ENCODE measurements around the gene ATP12A.

The ATP12A gene

GRCh38 chr13:24636776-24637175, 43.4 kb upstream of the ATP12A start:
- Histone ChIP-seq H3K4me3 (ENCODE audit: low read depth, low read length) (no peak overlapping the region), H3K36me3 (ENCODE audit: control insufficient read depth, insufficient read depth, low read length) (no peaks in the 10 kb centered on the region), H3K27ac (no peak overlapping the region), H3K9ac (no peak overlapping the region), H3K9me3 (ENCODE audit: control insufficient read depth, low read length) (no peaks in the 10 kb centered on the region), H3K4me2 (ENCODE audit: low read length) (no peak overlapping the region), H3K4me1 (no peaks in the 10 kb centered on the region), H3K79me2 (no peaks in the 10 kb centered on the region), H2AFZ (no peak overlapping the region), H3K27me3 (ENCODE audit: control insufficient read depth, insufficient read depth, low read length) (no peaks in the 10 kb centered on the region)
- TF ChIP-seq CTCF (IDR thresholded peaks at IDR 0.05), result no peak

GRCh38 chr13:24638096-24638495, 42.1 kb upstream of the ATP12A start:
- no peak overlapping the region for H3K9ac ChIP-seq
- no peak for TF ChIP-seq CTCF (IDR thresholded peaks at IDR 0.05)
- no peak overlapping the region for H3K4me2 ChIP-seq (ENCODE audit: low read length)
- H3K36me3 ChIP-seq (ENCODE audit: control insufficient read depth, insufficient read depth, low read length), result no peaks in the 10 kb centered on the region
- H3K9me3 ChIP-seq (ENCODE audit: control insufficient read depth, low read length), result no peaks in the 10 kb centered on the region
- no peak overlapping the region for H3K27ac ChIP-seq
- no peaks in the 10 kb centered on the region for H3K79me2 ChIP-seq
- H2AFZ ChIP-seq, result no peak overlapping the region
- no peaks in the 10 kb centered on the region for H3K4me1 ChIP-seq
- no peaks in the 10 kb centered on the region for H3K27me3 ChIP-seq (ENCODE audit: control insufficient read depth, insufficient read depth, low read length)
- no peak overlapping the region for H3K4me3 ChIP-seq (ENCODE audit: low read depth, low read length)

- no peaks in the 10 kb centered on the region for H3K36me3 ChIP-seq (ENCODE audit: control insufficient read depth, insufficient read depth, low read length)
- H3K4me1 ChIP-seq, result no peaks in the 10 kb centered on the region
- H3K9ac ChIP-seq, result no peak overlapping the region
- H3K79me2 ChIP-seq, result no peaks in the 10 kb centered on the region
- no peak overlapping the region for H3K27ac ChIP-seq
- TF ChIP-seq CTCF (IDR thresholded peaks at IDR 0.05), result no peak
- no peaks in the 10 kb centered on the region for H3K9me3 ChIP-seq (ENCODE audit: control insufficient read depth, low read length)
- H3K4me2 ChIP-seq (ENCODE audit: low read length), result no peak overlapping the region
- H2AFZ ChIP-seq, result no peak overlapping the region
- no peaks in the 10 kb centered on the region for H3K27me3 ChIP-seq (ENCODE audit: control insufficient read depth, insufficient read depth, low read length)
- H3K4me3 ChIP-seq (ENCODE audit: low read depth, low read length), result no peak overlapping the region
Observed at GRCh38 chr13:24640752-24641151, 39.5 kb upstream of the ATP12A start.

GRCh38 chr13:24642219-24642618, 38.0 kb upstream of the ATP12A start:
- Histone ChIP-seq H3K4me2 (ENCODE audit: low read length) (no peak overlapping the region), H3K4me3 (ENCODE audit: low read depth, low read length) (no peak overlapping the region), H3K4me1 (no peaks in the 10 kb centered on the region), H2AFZ (no peak overlapping the region), H3K79me2 (no peaks in the 10 kb centered on the region), H3K9ac (no peak overlapping the region), H3K36me3 (ENCODE audit: control insufficient read depth, insufficient read depth, low read length) (no peaks in the 10 kb centered on the region), H3K9me3 (ENCODE audit: control insufficient read depth, low read length) (no peaks in the 10 kb centered on the region), H3K27me3 (ENCODE audit: control insufficient read depth, insufficient read depth, low read length) (no peaks in the 10 kb centered on the region), H3K27ac (no peak overlapping the region)
- no peak for TF ChIP-seq CTCF (IDR thresholded peaks at IDR 0.05)

GRCh38 chr13:24644036-24644435, 36.2 kb upstream of the ATP12A start:
- Histone ChIP-seq H3K4me1 (no peaks in the 10 kb centered on the region), H3K79me2 (no peaks in the 10 kb centered on the region), H3K27me3 (ENCODE audit: control insufficient read depth, insufficient read depth, low read length) (no peaks in the 10 kb centered on the region), H3K27ac (no peak overlapping the region), H2AFZ (no peak overlapping the region), H3K9ac (no peak overlapping the region), H3K36me3 (ENCODE audit: control insufficient read depth, insufficient read depth, low read length) (no peaks in the 10 kb centered on the region), H3K9me3 (ENCODE audit: control insufficient read depth, low read length) (no peaks in the 10 kb centered on the region), H3K4me2 (ENCODE audit: low read length) (no peak overlapping the region), H3K4me3 (ENCODE audit: low read depth, low read length) (peak overlapping the region; percentile 9)
- TF ChIP-seq CTCF (IDR thresholded peaks at IDR 0.05), result no peak
